Caki2 (cell line): ENCODE results near the gene EFHC1. TPM values are rescaled to one million over a fixed set of nuclear protein-coding genes. Genes with fewer than 3 reads are reported as not detected.

Experiments
- DNase-seq: peaks from one replicate; pipeline ENCODE4 v3.0.0-alpha.2; 2015; ENCODE audit warnings: low read depth
- in situ Hi-C: cut with HindIII; loops from 2 replicates; pipeline ENCODE4 v1.10.0; 2016; ENCODE audit warnings: low sequenced_read_pairs, low pct_unique_long_range_greater_than_20kb, mixed read lengths
- total RNA-seq: library from RNA; depleted of rRNA; stranded (reverse); fragments of >200 nt; shearing (Covaris generic); gene quantifications from 2 replicates; pipeline ENCODE4 v1.2.3, GENCODE V29; 2014; ENCODE audit warnings: low replicate concordance

EFHC1 gene
- total RNA-seq, 1 experiment from 2014 or later, result 22.5 TPM

- no peak for DNase-seq
- in situ Hi-C loops, result no loop called here
Measured at GRCh38 chr6:52523378-52524142, 103.4 kb downstream of the EFHC1 start.

DNA sequence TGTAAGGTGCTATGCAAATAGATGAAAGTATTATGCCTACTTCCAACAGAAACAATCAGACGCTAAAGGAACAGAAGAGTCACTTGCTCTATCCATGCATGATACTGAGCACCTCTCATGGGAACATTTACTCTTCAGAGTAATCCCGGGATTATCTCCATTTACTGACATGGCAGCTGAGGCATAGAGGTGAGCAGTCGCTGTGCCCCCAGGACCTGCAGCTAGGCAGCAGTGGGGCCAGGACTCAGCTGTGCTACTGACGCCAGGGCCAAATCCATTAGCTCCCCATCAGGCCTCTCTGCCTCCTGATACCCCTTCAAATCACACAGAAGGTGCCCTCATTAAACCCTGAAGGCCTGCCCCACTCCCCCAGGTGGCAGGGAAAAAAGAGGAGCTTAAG is 104.8 kb downstream of the EFHC1 start:
- DNase-seq, result no peak
- in situ Hi-C loops, result no loop called here

DNA sequence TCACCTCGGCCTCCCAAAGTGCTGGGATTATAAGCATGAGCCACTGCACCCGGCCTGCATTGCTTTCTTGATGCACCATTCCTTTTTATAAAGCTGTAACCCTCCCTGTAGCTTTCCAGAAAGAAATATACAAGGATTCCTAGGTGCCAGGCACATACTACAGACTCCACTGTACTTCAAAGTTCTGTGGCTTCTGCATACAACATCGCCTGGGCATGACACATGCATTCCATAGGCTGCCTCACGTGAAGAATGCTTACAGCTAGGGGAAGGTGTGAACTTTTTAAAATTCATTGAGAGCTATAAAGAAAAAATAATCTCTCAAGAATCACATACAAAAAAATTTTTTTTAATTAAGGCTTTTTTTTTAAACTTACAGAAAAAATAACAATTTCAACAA is 106.5 kb downstream of the EFHC1 start:
- in situ Hi-C loops, result no loop called here
- no peak for DNase-seq

DNA sequence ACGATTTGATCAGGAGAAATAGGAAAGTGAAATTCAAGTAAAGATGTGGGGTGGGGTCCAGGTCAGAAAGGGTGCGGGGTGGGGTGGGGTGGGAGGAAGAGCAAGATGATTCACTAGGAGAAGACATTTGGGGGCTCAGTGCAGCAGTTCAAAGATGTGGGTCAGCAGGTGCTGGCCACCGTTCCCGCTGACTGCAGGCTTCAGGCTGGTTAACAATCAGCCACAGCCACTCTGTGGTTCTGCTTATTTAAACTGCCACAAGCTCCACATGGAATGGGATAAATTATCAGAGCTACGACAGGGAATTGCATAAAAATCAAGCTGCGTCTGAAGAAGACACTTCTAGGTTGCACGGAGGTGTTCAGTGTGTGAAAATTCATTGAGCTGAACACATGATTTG is 107.3 kb downstream of the EFHC1 start:
- in situ Hi-C loops, result no loop called here
- DNase-seq, result no peak

GRCh38 chr6:52529311-52529710 is 109.2 kb downstream of the EFHC1 start:
- no peak for DNase-seq
- in situ Hi-C loops, result no loop called here

DNA sequence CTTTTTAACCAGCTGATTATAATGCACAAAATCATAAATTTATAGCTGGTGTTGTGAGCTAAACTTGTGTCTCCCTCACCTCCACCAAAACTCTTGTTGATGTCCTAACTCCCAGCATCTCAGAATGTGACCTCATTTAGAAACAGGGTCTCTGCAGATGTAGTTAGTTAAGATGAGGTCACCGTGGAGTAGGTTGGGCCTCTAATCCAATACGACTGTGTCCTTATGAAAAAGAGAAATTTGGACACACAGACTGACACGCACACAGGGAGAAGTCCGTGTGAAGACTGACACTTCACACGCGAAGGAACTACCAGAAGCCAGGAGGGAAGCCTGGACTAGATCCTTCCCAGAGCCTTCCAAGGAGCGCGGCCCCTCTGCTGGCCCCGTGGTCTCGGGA is 110.2 kb downstream of the EFHC1 start:
- DNase-seq, result no peak
- in situ Hi-C loops, result no loop called here

- no peak for DNase-seq
- in situ Hi-C loops, result no loop called here
Measured at GRCh38 chr6:52531396-52531795, 111.3 kb downstream of the EFHC1 start.

- no peak for DNase-seq
- in situ Hi-C loops, result no loop called here
Measured at GRCh38 chr6:52531834-52532233, 111.7 kb downstream of the EFHC1 start.

DNA sequence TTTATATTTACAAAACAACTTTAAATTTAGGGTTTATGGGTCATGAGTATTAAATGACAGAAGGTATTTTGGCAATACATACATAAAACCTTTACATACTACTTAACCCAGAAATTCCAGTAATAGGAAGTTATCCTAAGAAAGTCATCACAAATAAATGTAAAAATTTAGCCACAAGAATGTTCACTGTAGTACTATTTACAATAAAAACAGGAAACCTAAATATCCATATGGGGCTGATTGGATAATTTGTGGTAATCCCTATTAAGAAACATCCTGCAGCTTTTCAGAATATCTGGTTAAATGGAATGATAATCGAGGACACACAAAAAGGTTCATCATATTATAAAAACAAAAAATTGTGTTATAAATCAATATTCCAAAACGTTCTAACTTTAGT is 112.3 kb downstream of the EFHC1 start:
- in situ Hi-C loops, result no loop called here
- DNase-seq, result no peak

- no peak for DNase-seq
- in situ Hi-C loops, result no loop called here
Measured at GRCh38 chr6:52533491-52533890, 113.3 kb downstream of the EFHC1 start.

DNA sequence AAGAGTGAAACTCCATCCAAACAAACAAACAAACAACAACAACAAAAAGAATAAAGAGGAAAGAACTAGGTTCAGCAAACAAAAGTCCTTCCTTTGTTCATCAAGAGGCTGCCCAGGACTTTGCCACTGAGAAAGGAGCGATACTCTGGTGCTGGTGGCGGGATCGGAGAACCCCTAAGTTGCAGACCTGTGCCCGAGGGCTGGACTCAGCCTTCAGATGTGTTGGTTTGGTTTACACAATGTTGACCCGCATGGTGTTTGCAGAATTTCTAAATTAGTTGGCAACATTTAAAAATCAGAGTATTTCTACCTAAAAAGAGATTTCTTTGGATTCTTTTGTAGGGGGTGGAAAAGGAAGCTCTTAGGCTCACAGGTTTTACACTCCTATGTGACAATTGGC is 114.2 kb downstream of the EFHC1 start:
- DNase-seq, result no peak
- in situ Hi-C loops, result no loop called here

GRCh38 chr6:52534966-52535390 is 114.8 kb downstream of the EFHC1 start:
- no peak for DNase-seq
- in situ Hi-C loops, result no loop called here

- DNase-seq, result no peak
- in situ Hi-C loops, result no loop called here
Measured at GRCh38 chr6:52535711-52536423, 115.7 kb downstream of the EFHC1 start.

DNA sequence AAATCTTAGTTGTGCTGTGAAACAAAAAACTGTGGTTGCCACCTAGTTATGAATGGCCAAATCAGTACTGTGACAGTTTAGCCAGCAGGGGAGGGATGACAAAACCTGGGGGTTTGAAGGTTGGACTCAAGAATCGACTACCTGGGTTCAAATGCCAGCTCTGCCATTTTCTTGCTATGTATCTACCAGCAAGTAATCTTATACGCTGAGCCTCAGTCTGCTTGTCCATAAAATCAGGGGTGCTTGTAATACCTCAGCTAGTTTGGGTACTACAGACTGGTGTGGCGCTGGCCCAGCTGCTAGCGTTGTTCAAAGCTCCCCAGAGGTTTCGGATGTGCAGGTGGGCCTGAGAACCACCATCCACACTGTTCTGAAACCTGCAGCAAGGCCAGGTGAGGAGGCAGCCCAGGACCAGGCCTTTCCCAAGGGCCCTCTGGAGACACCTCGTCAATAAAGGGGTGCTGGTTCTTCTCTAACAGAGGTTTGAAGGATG is 116.3 kb downstream of the EFHC1 start:
- DNase-seq, result no peak
- in situ Hi-C loops, result no loop called here

- DNase-seq, result no peak
- in situ Hi-C loops, result no loop called here
Measured at GRCh38 chr6:52537001-52537753, 117.0 kb downstream of the EFHC1 start.

DNA sequence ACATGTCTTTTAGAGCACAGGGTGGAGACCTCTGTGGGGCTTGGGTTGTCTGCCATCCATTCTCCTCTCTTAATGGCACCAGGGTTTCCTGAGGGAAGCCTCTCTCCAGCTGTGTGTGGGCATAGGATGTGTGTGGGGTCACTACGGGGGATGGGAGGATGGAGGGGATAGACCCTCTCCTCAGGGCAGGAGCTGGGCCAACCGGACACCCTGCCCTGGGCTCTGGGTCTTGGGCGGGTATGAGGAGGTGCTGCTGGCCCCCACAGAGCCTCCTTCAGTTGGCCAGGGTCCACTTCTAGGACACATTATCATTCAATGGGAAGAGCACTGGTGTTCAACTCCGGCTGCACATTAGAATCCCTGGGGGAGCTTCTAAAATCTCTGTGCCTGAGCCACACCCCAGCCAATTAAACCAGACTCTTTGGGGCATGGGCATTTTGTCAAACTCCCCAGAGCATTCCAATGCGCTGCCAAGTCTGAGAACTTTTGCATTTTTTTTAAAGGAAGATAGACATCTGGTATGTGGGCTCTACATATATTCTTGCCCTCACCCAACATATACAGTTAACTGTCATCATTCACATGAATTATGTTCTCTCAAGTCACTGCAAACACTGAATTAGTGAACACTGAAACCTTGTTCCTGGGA is 118.2 kb downstream of the EFHC1 start:
- in situ Hi-C loops, result no loop called here
- no peak for DNase-seq

DNA sequence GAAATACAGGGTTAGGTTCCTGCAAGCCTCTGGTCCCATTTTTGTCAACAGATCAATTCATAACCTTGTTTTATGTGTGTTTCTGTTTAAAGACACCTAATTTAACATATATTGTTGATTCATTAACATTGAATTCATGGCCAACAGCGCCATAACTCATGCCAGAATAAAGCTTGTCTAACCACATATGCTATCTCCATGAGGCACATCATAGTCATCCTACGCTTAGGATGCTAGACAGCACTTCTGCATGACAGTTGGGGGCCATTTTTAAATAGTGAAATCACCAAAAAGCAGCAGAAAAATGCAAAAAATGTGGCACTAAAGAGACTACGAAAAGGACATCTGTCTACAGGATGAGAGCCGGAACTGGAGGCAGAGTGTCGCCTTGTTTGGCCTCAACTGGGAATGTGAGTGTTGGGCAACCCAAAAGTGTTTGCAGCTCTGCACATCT is 118.8 kb downstream of the EFHC1 start:
- in situ Hi-C loops, result no loop called here
- no peak for DNase-seq

- in situ Hi-C loops, result no loop called here
- DNase-seq, result no peak
Measured at GRCh38 chr6:52539607-52540006, 119.5 kb downstream of the EFHC1 start.
